ENCODE results near the gene INSR.

DNA sequence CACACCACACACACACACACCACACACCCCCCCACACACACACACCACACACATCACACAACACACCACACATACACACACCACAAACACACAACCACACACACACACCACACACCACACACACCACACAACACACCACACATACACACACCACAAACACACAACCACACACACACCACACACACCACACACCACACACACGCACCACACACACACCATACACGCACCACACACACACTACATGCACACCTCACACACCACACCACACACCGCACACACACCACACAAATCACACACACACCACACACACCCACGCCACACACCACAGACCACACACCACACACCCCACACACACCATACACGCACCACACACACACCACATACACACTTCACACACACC, 141.2 kb downstream of the INSR start:
- TF ChIP-seq EP300 (IDR thresholded peaks at IDR 0.05; ENCODE audit: low read depth) (no peak), POLR2A (IDR thresholded peaks at IDR 0.05) (no peak)

Measured in transverse colon (tissue), 1 donor.